ENCODE measurements around the gene ZNF136.

DNA sequence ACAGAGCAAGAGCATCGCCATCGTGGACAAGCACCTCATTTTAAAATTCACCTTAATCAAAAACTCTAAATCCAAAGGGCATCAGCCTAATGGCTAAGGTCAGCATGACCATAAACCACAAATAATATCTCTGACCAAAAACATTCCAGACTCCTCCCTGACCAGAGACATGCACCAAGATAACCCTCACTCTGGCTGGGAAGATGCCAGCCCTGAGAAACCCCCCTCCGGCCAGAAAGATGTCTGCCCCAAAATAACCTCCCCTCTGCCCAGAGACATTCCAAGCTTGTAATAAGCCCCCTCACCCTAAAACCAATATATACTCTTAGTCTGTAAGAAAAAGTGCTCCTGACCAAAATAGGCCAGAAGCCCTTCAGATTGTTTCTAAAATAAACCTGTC is 70.1 kb downstream of the ZNF136 start:
- TF ChIP-seq, protein P1, sequence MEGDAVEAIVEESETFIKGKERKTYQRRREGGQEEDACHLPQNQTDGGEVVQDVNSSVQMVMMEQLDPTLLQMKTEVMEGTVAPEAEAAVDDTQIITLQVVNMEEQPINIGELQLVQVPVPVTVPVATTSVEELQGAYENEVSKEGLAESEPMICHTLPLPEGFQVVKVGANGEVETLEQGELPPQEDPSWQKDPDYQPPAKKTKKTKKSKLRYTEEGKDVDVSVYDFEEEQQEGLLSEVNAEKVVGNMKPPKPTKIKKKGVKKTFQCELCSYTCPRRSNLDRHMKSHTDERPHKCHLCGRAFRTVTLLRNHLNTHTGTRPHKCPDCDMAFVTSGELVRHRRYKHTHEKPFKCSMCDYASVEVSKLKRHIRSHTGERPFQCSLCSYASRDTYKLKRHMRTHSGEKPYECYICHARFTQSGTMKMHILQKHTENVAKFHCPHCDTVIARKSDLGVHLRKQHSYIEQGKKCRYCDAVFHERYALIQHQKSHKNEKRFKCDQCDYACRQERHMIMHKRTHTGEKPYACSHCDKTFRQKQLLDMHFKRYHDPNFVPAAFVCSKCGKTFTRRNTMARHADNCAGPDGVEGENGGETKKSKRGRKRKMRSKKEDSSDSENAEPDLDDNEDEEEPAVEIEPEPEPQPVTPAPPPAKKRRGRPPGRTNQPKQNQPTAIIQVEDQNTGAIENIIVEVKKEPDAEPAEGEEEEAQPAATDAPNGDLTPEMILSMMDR (IDR thresholded peaks at IDR 0.05): no peak
- TF ChIP-seq POLR2A (IDR thresholded peaks at IDR 0.05) (no peak), EP300 (IDR thresholded peaks at IDR 0.05; ENCODE audit: low read depth) (no peak), POLR2AphosphoS5 (IDR thresholded peaks at IDR 0.05) (no peak)

Measured in transverse colon (tissue), 4 donors.